Stimulated activated CD4-positive, alpha-beta T cell treated with anti-CD3 and anti-CD28 coated beads, Interleukin-15, amount 100 ng/mL, for 1 hour (primary cell): Measurements from ENCODE around the gene SGSM1.

Experiments
- DNase-seq, 2 donors: peaks; one replicate each; pipeline ENCODE4 v3.0.0-alpha.2; 2020; ENCODE audit warnings: low read depth in 1 of 2, low spot score in 1 of 2

Gene SGSM1

GRCh38 chr22:24805790-24806662, at the start of gene SGSM1:
TSS of gene SGSM1 (plus strand) at chr22:24806211. CDS start at chr22:24806326, 115 bp downstream.
- DNase-seq: peak; percentile 44 to 65

GRCh38 chr22:24758164-24758799, 47.7 kb upstream of the SGSM1 start:
- peak; percentile 10 to 19 for DNase-seq

- no peak for DNase-seq
Observed at GRCh38 chr22:24759765-24760164, 46.2 kb upstream of the SGSM1 start.

GRCh38 chr22:24760708-24761306, 45.2 kb upstream of the SGSM1 start:
- no peak for DNase-seq

GRCh38 chr22:24761888-24762675, 43.9 kb upstream of the SGSM1 start:
- no peak for DNase-seq

GRCh38 chr22:24763872-24764485, 42.0 kb upstream of the SGSM1 start:
- no peak for DNase-seq

GRCh38 chr22:24765166-24765565, 40.8 kb upstream of the SGSM1 start:
- DNase-seq: no peak

- peak in 1 of 2 donors; percentile 5 for DNase-seq
Observed at GRCh38 chr22:24768537-24769374, 37.3 kb upstream of the SGSM1 start.

GRCh38 chr22:24772493-24773220, 33.4 kb upstream of the SGSM1 start:
- DNase-seq: no peak

- no peak for DNase-seq
Observed at GRCh38 chr22:24775769-24776492, 30.1 kb upstream of the SGSM1 start.

- no peak for DNase-seq
Observed at GRCh38 chr22:24776525-24776924, 29.5 kb upstream of the SGSM1 start.

- no peak for DNase-seq
Observed at GRCh38 chr22:24789516-24789915, 16.5 kb upstream of the SGSM1 start.

- DNase-seq: no peak
Observed at GRCh38 chr22:24791362-24791761, 14.6 kb upstream of the SGSM1 start.

- DNase-seq: no peak
Observed at GRCh38 chr22:24796056-24796455, 10.0 kb upstream of the SGSM1 start.

GRCh38 chr22:24796860-24797259, 9.2 kb upstream of the SGSM1 start:
- DNase-seq: no peak

- DNase-seq: no peak
Observed at GRCh38 chr22:24801901-24802465, 4.0 kb upstream of the SGSM1 start.

GRCh38 chr22:24803064-24803542, 2.9 kb upstream of the SGSM1 start:
- DNase-seq: peak in 1 of 2 donors; percentile 41

- DNase-seq: no peak
Observed at GRCh38 chr22:24806663-24807001, 621 bp downstream of the SGSM1 start.
